OCI-LY1 (cell line): ENCODE data around the gene FOXR2.

Source experiments
- EZH2 ChIP-seq: fragments of 200-600 bp; sonication (generic), shearing (Covaris generic); IDR thresholded peaks from 2 replicates; pipeline ENCODE4 v1.8.0; 2017; ENCODE audit warnings: borderline replicate concordance, mixed run types, mild to moderate bottlenecking, antibody characterized with exemption, low read length, moderate library complexity, mixed read lengths
- TF ChIP-seq, protein P1 (sequence below): fragments of 200-600 bp; sonication (generic), shearing (Covaris generic); IDR thresholded peaks from 2 replicates; pipeline ENCODE4 v1.5.1; 2017; ENCODE audit warnings: mild to moderate bottlenecking, antibody characterized with exemption, low read length, moderate library complexity, mixed read lengths

DNA sequence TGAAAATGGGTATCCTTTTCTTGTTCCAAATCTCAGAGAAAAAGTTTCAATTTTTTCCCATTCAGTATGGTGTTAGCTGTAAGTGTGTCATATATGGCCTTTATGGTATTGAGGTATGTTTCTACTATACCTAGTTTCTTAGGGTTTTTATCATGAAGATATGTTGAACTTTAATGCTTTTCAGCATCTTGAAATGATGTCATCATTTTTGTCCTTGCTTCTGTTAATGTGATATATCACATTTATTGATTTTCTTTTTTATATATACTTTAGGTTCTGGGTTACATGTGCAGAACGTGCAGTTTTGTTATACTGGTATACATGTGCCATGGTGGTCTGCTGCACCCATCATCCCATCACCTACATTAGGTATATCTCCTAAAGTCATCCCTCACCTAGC lies 44.9 kb downstream of the FOXR2 start:
- TF ChIP-seq, protein P1, sequence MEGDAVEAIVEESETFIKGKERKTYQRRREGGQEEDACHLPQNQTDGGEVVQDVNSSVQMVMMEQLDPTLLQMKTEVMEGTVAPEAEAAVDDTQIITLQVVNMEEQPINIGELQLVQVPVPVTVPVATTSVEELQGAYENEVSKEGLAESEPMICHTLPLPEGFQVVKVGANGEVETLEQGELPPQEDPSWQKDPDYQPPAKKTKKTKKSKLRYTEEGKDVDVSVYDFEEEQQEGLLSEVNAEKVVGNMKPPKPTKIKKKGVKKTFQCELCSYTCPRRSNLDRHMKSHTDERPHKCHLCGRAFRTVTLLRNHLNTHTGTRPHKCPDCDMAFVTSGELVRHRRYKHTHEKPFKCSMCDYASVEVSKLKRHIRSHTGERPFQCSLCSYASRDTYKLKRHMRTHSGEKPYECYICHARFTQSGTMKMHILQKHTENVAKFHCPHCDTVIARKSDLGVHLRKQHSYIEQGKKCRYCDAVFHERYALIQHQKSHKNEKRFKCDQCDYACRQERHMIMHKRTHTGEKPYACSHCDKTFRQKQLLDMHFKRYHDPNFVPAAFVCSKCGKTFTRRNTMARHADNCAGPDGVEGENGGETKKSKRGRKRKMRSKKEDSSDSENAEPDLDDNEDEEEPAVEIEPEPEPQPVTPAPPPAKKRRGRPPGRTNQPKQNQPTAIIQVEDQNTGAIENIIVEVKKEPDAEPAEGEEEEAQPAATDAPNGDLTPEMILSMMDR = no peak
- TF ChIP-seq EZH2 = no peak
